Measurements from ENCODE around the gene TRIM31.

- TF ChIP-seq POLR2A (IDR thresholded peaks at IDR 0.05; ENCODE audit: low read depth) (no peak), CTCF (IDR thresholded peaks at IDR 0.05) (no peak), EP300 (IDR thresholded peaks at IDR 0.05) (no peak), POLR2AphosphoS5 (IDR thresholded peaks at IDR 0.05) (no peak)
These were observed 16.6 kb upstream of the TRIM31 start for GRCh38 chr6:30129265-30130178.

Data from esophagus muscularis mucosa (tissue), 4 donors.